Mesodermal cell (in vitro differentiated cells): ENCODE measurements around the gene DDX1.

ENCODE experiments used
- H3K27ac ChIP-seq: 2 replicates; pipeline ENCODE4 v1.7.0; 2013; ENCODE audit warnings: mild to moderate bottlenecking, low read depth, low read length, moderate library complexity; ENCODE audit not compliant: severe bottlenecking
- H3K36me3 ChIP-seq: 2 replicates; pipeline ENCODE4 v1.7.1; 2013; ENCODE audit warnings: mild to moderate bottlenecking, low read length, moderate library complexity; ENCODE audit not compliant: control insufficient read depth, insufficient read depth
- H3K4me1 ChIP-seq: one replicate; pipeline ENCODE4 v1.7.1; 2013; ENCODE audit warnings: mild to moderate bottlenecking, low read length; ENCODE audit not compliant: insufficient read depth, control insufficient read depth, poor library complexity, severe bottlenecking
- H3K4me3 ChIP-seq: 2 replicates; pipeline ENCODE4 v1.7.0; 2013; ENCODE audit warnings: low read length, control low read depth, mild to moderate bottlenecking; ENCODE audit not compliant: insufficient read depth, poor library complexity, severe bottlenecking; ENCODE audit errors: extremely low read depth
- H3K9me3 ChIP-seq: 2 replicates; pipeline ENCODE4 v1.7.1; 2013; ENCODE audit warnings: mild to moderate bottlenecking, low read length, moderate library complexity; ENCODE audit not compliant: control insufficient read depth
- WGBS, 2 experiments: methylation state at CpG; one replicate each; pipeline ENCODE4 v1.1.5; 2013; ENCODE audit warnings: missing lambda C conversion rate in 2 of 2; ENCODE audit not compliant: insufficient coverage in 2 of 2; 5-methylcytosine and 5-hydroxymethylcytosine counted together

DDX1 gene

GRCh38 chr2:15630978-15631719 is 39.5 kb downstream of the DDX1 start:
- Histone ChIP-seq H3K9me3 (no peaks in the 10 kb centered on the region), H3K4me1 (peaks cover 16% of the 10 kb centered on the region), H3K27ac (no peak overlapping the region), H3K36me3 (peaks cover 67% of the 10 kb centered on the region), H3K4me3 (no peak overlapping the region)
- WGBS, 2 experiments, result 98 to 100% methylated on average over 5 to 6 of the region's 7 CpGs

- Histone ChIP-seq H3K36me3 (peaks cover 60% of the 10 kb centered on the region), H3K27ac (no peak overlapping the region), H3K9me3 (no peaks in the 10 kb centered on the region), H3K4me3 (no peak overlapping the region), H3K4me1 (peaks cover 18% of the 10 kb centered on the region)
Measured at GRCh38 chr2:15631883-15632282, 40.2 kb downstream of the DDX1 start.

- H3K4me3 ChIP-seq, result no peak overlapping the region
- H3K27ac ChIP-seq, result no peak overlapping the region
- 100% methylated on average over 2 of the region's 4 CpGs; no CpG with 5 or more reads in 1 of the 2 experiments for WGBS, 2 experiments
- H3K9me3 ChIP-seq, result no peaks in the 10 kb centered on the region
- H3K4me1 ChIP-seq, result peaks cover 26% of the 10 kb centered on the region
- H3K36me3 ChIP-seq, result peaks cover 61% of the 10 kb centered on the region
Measured at GRCh38 chr2:15633043-15633970, 41.6 kb downstream of the DDX1 start.

GRCh38 chr2:15633971-15634346 is 42.3 kb downstream of the DDX1 start:
- 83 to 100% methylated on average over 1 of the region's 3 CpGs for WGBS, 2 experiments
- no peak overlapping the region for H3K27ac ChIP-seq
- peaks cover 60% of the 10 kb centered on the region for H3K36me3 ChIP-seq
- no peaks in the 10 kb centered on the region for H3K9me3 ChIP-seq
- H3K4me3 ChIP-seq, result no peak overlapping the region
- peaks cover 31% of the 10 kb centered on the region for H3K4me1 ChIP-seq

- Histone ChIP-seq H3K9me3 (no peaks in the 10 kb centered on the region), H3K27ac (no peak overlapping the region), H3K4me1 (peaks cover 36% of the 10 kb centered on the region), H3K4me3 (no peak overlapping the region), H3K36me3 (peaks cover 55% of the 10 kb centered on the region)
- WGBS, 2 experiments, result no CpG with 5 or more reads among the region's 1 CpG
Measured at GRCh38 chr2:15634846-15635490, 43.3 kb downstream of the DDX1 start.

- H3K9me3 ChIP-seq, result peaks cover 10% of the 10 kb centered on the region
- no peak overlapping the region for H3K27ac ChIP-seq
- 9 to 30% methylated on average over 3 of the region's 6 CpGs for WGBS, 2 experiments
- no peak overlapping the region for H3K4me3 ChIP-seq
- peaks cover 41% of the 10 kb centered on the region for H3K4me1 ChIP-seq
- peaks cover 55% of the 10 kb centered on the region for H3K36me3 ChIP-seq
Measured at GRCh38 chr2:15636972-15637785, 45.5 kb downstream of the DDX1 start.

- Histone ChIP-seq H3K9me3 (peaks cover 10% of the 10 kb centered on the region), H3K4me3 (no peak overlapping the region), H3K27ac (no peak overlapping the region), H3K4me1 (peaks cover 41% of the 10 kb centered on the region), H3K36me3 (peaks cover 44% of the 10 kb centered on the region)
Measured at GRCh38 chr2:15638720-15639119, 47.1 kb downstream of the DDX1 start.

- H3K27ac ChIP-seq, result no peak overlapping the region
- peaks cover 10% of the 10 kb centered on the region for H3K9me3 ChIP-seq
- H3K4me1 ChIP-seq, result peaks cover 36% of the 10 kb centered on the region
- 93 to 97% methylated on average over 10 to 11 of the region's 12 CpGs for WGBS, 2 experiments
- H3K4me3 ChIP-seq, result no peak overlapping the region
- peaks cover 39% of the 10 kb centered on the region for H3K36me3 ChIP-seq
Measured at GRCh38 chr2:15639323-15640251, 47.9 kb downstream of the DDX1 start.

- Histone ChIP-seq H3K36me3 (peaks cover 39% of the 10 kb centered on the region), H3K4me3 (no peak overlapping the region), H3K27ac (no peak overlapping the region), H3K9me3 (peaks cover 10% of the 10 kb centered on the region), H3K4me1 (peaks cover 35% of the 10 kb centered on the region)
- 87 to 90% methylated on average over 2 to 3 of the region's 6 CpGs for WGBS, 2 experiments
Measured at GRCh38 chr2:15640261-15640711, 48.6 kb downstream of the DDX1 start.
